BLaER1 treated with 17β-estradiol and CSF1 and Interleukin-3, amounts not matched to agents 10 nM and 100 nM (cell line): ENCODE results near the gene LINGO4.

Experiments
- H3K27ac ChIP-seq, 11 experiments: shearing (Covaris generic); formaldehyde crosslinking; 2 replicates each; pipeline ENCODE4 v1.8.1; 2022
- H3K27me3 ChIP-seq, 11 experiments: shearing (Covaris generic); formaldehyde crosslinking; 2 replicates each; pipeline ENCODE4 v1.8.1; 2022
- H3K36me3 ChIP-seq, 11 experiments: shearing (Covaris generic); formaldehyde crosslinking; 2 replicates each; pipeline ENCODE4 v1.8.1; 2022
- H3K4me1 ChIP-seq, 10 experiments: shearing (Covaris generic); formaldehyde crosslinking; 2 replicates each; pipeline ENCODE4 v1.8.1; 2022
- H3K4me2 ChIP-seq, 11 experiments: shearing (Covaris generic); formaldehyde crosslinking; 2 replicates each; pipeline ENCODE4 v1.8.1; 2022
- H3K4me3 ChIP-seq, 10 experiments: shearing (Covaris generic); formaldehyde crosslinking; 2 replicates each; pipeline ENCODE4 v1.8.1; 2022
- H3K9ac ChIP-seq, 11 experiments: shearing (Covaris generic); formaldehyde crosslinking; 2 replicates each; pipeline ENCODE4 v1.8.1; 2022
- H3K9me3 ChIP-seq, 11 experiments: shearing (Covaris generic); formaldehyde crosslinking; replicated peaks in 1 of 11; 2 replicates each; pipeline ENCODE4 v1.8.1; 2022
- H4K20me1 ChIP-seq, 11 experiments: shearing (Covaris generic); formaldehyde crosslinking; 2 replicates each; pipeline ENCODE4 v1.8.1; 2022
- Cebpa-rat ChIP-seq, 11 experiments: shearing (Covaris generic); IDR thresholded peaks; 2 replicates each; pipeline ENCODE4 v1.8.1; 2022

LINGO4 gene

GRCh38 chr1:151760597-151761385 is 44.4 kb downstream of the LINGO4 start:
- Histone ChIP-seq H3K4me3 (no peak overlapping the region), H3K27me3 (no peaks in the 10 kb centered on the region), H3K9ac (no peak overlapping the region), H3K9me3 (no peaks in the 10 kb centered on the region), H3K4me1 (peaks cover 20 to 42% (median 26%) of the 10 kb centered on the region in 10 experiments), H3K4me2 (0 out of 22 replicates have a peak overlapping the region, but pooled peaks of 1 of the 11 experiments have one; percentile 96), H3K27ac (no peak overlapping the region), H4K20me1 (no peaks in the 10 kb centered on the region), H3K36me3 (peaks cover 43 to 66% (median 57%) of the 10 kb centered on the region in 11 experiments)
- TF ChIP-seq Cebpa-rat (IDR thresholded peaks at IDR 0.05) = no peak

GRCh38 chr1:151759241-151759640 is 46.0 kb downstream of the LINGO4 start:
- H3K4me2 ChIP-seq = no peak overlapping the region
- no peak overlapping the region for H3K4me3 ChIP-seq
- H3K27me3 ChIP-seq = no peaks in the 10 kb centered on the region
- no peak overlapping the region for H3K27ac ChIP-seq
- H3K36me3 ChIP-seq = peaks cover 43 to 76% (median 66%) of the 10 kb centered on the region in 11 experiments
- H3K9ac ChIP-seq = no peak overlapping the region
- no peak for TF ChIP-seq Cebpa-rat (IDR thresholded peaks at IDR 0.05)
- H3K9me3 ChIP-seq = no peaks in the 10 kb centered on the region
- no peaks in the 10 kb centered on the region for H4K20me1 ChIP-seq
- peaks cover 18 to 38% (median 24%) of the 10 kb centered on the region in 10 experiments for H3K4me1 ChIP-seq

GRCh38 chr1:151756291-151756690 is 48.9 kb downstream of the LINGO4 start:
- Histone ChIP-seq H3K4me2 (peak overlapping the region in 4 of 11 experiments; percentile 36 to 59 (median 54); a peak in 8 of 22 replicates), H3K27me3 (no peaks in the 10 kb centered on the region), H3K27ac (no peak overlapping the region), H3K9me3 (no peaks in the 10 kb centered on the region), H3K36me3 (peaks cover 37 to 66% (median 55%) of the 10 kb centered on the region in 11 experiments), H3K9ac (no peak overlapping the region), H4K20me1 (no peaks in the 10 kb centered on the region), H3K4me1 (peaks cover 0 to 17% (median 4%) of the 10 kb centered on the region in 10 experiments; a peak in 8 of 20 replicates), H3K4me3 (no peak overlapping the region)
- no peak for TF ChIP-seq Cebpa-rat (IDR thresholded peaks at IDR 0.05)
